Suprapubic skin (tissue), 4 donors: ENCODE measurements around the gene MED29. TPM values are rescaled to one million over a fixed set of nuclear protein-coding genes. Genes with fewer than 3 reads are reported as not detected.
A peak's percentile ranks its signal among the peaks of the same experiment; 100 is the strongest.

Experiments used
- DNase-seq, 2 donors: peaks; one replicate each; pipeline ENCODE4 v3.0.0-alpha.2; 2019; ENCODE audit warnings: low spot score in 2 of 2
- H3K27ac ChIP-seq: fragments of 200-600 bp; sonication (generic); one replicate; pipeline ENCODE4 v1.5.1; 2019
- H3K27me3 ChIP-seq: fragments of 200-600 bp; sonication (generic); one replicate; pipeline ENCODE4 v1.5.1; 2019
- H3K36me3 ChIP-seq: fragments of 200-600 bp; sonication (generic); one replicate; pipeline ENCODE4 v1.5.1; 2019
- H3K4me1 ChIP-seq: fragments of 200-600 bp; sonication (generic); one replicate; pipeline ENCODE4 v1.5.1; 2019
- H3K4me3 ChIP-seq: fragments of 200-600 bp; sonication (generic); one replicate; pipeline ENCODE4 v1.5.1; 2019; ENCODE audit warnings: mild to moderate bottlenecking
- H3K9me3 ChIP-seq: fragments of 200-600 bp; sonication (generic); one replicate; pipeline ENCODE4 v1.5.1; 2019
- EP300 ChIP-seq: sonication (generic); formaldehyde crosslinking; IDR thresholded peaks from one replicate; pipeline ENCODE4 v1.6.1; 2017; ENCODE audit warnings: antibody characterized with exemption
- POLR2A ChIP-seq, 2 donors: fragments of 450-650 bp; IDR thresholded peaks; one replicate each; pipeline ENCODE4 v1.6.1; 2017; ENCODE audit warnings: antibody characterized with exemption in 2 of 2, mild to moderate bottlenecking in 2 of 2, moderate library complexity in 2 of 2
- POLR2AphosphoS5 ChIP-seq, 3 donors: sonication (generic); formaldehyde crosslinking; IDR thresholded peaks; one replicate each; pipeline ENCODE4 v1.6.1; 2017; ENCODE audit warnings: antibody characterized with exemption in 3 of 3
- WGBS: methylation state at CpG from one replicate; pipeline ENCODE4 v1.1.5; 2018; 5-methylcytosine and 5-hydroxymethylcytosine counted together
- total RNA-seq, 4 donors: library from RNA; depleted of rRNA; stranded (reverse); fragments of >200 nt; gene quantifications; one replicate each; pipeline ENCODE4 v1.1.0, GENCODE V29; 2016
- TF ChIP-seq, protein P1 (sequence below), 2 donors: fragments of 200-600 bp in 1 of 2; fragments of 450-650 bp in 1 of 2; sonication (generic) in 1 of 2; IDR thresholded peaks; one replicate each; pipeline ENCODE4 v1.5.1; 2016 to 2019; ENCODE audit warnings: antibody characterized with exemption in 2 of 2, mild to moderate bottlenecking in 1 of 2, moderate library complexity in 1 of 2

MED29 gene
- total RNA-seq, 4 donors from 2014 or later = 36.3 to 57.8 (median 48.0) TPM

GRCh38 chr19:39444598-39445195 is 53.5 kb downstream of the MED29 start:
- Histone ChIP-seq H3K36me3 (peaks cover 4% of the 10 kb centered on the region), H3K27me3 (no peaks in the 10 kb centered on the region), H3K27ac (peak overlapping the region; percentile 95), H3K9me3 (no peaks in the 10 kb centered on the region), H3K4me3 (peak overlapping the region; percentile 86), H3K4me1 (peaks cover 43% of the 10 kb centered on the region)
- no peak for DNase-seq
- WGBS = 5% methylated on average over 17 of the region's 17 CpGs
- TF ChIP-seq POLR2A (IDR thresholded peaks at IDR 0.05) (no peak), EP300 (no peak), POLR2AphosphoS5 (IDR thresholded peaks at IDR 0.05) (no peak)
- TF ChIP-seq, protein P1, sequence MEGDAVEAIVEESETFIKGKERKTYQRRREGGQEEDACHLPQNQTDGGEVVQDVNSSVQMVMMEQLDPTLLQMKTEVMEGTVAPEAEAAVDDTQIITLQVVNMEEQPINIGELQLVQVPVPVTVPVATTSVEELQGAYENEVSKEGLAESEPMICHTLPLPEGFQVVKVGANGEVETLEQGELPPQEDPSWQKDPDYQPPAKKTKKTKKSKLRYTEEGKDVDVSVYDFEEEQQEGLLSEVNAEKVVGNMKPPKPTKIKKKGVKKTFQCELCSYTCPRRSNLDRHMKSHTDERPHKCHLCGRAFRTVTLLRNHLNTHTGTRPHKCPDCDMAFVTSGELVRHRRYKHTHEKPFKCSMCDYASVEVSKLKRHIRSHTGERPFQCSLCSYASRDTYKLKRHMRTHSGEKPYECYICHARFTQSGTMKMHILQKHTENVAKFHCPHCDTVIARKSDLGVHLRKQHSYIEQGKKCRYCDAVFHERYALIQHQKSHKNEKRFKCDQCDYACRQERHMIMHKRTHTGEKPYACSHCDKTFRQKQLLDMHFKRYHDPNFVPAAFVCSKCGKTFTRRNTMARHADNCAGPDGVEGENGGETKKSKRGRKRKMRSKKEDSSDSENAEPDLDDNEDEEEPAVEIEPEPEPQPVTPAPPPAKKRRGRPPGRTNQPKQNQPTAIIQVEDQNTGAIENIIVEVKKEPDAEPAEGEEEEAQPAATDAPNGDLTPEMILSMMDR (IDR thresholded peaks at IDR 0.05) = no peak

- H3K4me1 ChIP-seq = peaks cover 42% of the 10 kb centered on the region
- peak within 1 kb of the TSS; percentile 95 for H3K27ac ChIP-seq
- H3K36me3 ChIP-seq = peaks cover 4% of the 10 kb centered on the region
- H3K27me3 ChIP-seq = no peaks in the 10 kb centered on the region
- peak within 1 kb of the TSS; percentile 86 for H3K4me3 ChIP-seq
- under 1% methylated on average over 39 of the region's 68 CpGs for WGBS
- DNase-seq = peak; percentile 98 to 100
- H3K9me3 ChIP-seq = no peaks in the 10 kb centered on the region
- TF ChIP-seq POLR2A (IDR thresholded peaks at IDR 0.05) (peak in 1 of 2 donors; percentile 95), POLR2AphosphoS5 (IDR thresholded peaks at IDR 0.05) (peak; percentile 79 to 97 (median 80)), EP300 (no peak)
Measured at GRCh38 chr19:39445196-39446111, 54.3 kb downstream of the MED29 start, which contains the start of gene SUPT5H. TSS of gene SUPT5H (plus strand) at chr19:39445582. CDS start at chr19:39445891, 309 bp downstream.

- no peaks in the 10 kb centered on the region for H3K27me3 ChIP-seq
Measured at GRCh38 chr19:39446365-39447084, 55.3 kb downstream of the MED29 start.

DNA sequence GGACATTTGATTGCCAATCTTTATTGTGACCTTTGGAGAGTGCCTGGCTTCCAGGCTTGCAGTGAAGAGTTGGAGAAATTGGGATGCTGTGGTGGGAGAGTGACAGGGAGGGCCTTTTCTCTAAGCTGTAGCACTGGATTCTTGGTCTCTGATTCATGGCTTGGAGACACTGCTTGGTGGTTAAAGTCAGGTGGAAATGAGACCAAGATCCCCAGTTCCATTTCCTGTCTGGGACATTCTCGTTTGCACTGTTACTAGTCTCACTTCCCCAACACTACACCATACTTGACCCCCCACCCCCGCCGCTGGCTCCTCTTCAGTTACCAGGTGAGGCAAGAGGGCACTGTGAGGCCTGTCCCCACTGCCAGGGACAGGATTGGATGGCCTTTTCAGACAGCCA is 57.1 kb downstream of the MED29 start:
- no peak overlapping the region for H3K27ac ChIP-seq
- peaks cover 42% of the 10 kb centered on the region for H3K4me1 ChIP-seq
- H3K4me3 ChIP-seq = no peak overlapping the region
- WGBS = 69% methylated on average over 3 of the region's 3 CpGs
- TF ChIP-seq, protein P1 (IDR thresholded peaks at IDR 0.05) = no peak
- TF ChIP-seq POLR2A (IDR thresholded peaks at IDR 0.05) (no peak), EP300 (no peak), POLR2AphosphoS5 (IDR thresholded peaks at IDR 0.05) (no peak)
- DNase-seq = no peak
- H3K9me3 ChIP-seq = no peaks in the 10 kb centered on the region
- H3K36me3 ChIP-seq = peaks cover 10% of the 10 kb centered on the region
- no peaks in the 10 kb centered on the region for H3K27me3 ChIP-seq

More at GRCh38 chr19:39446365-39447084, 55.3 kb downstream of the MED29 start:
- peak overlapping the region; percentile 86 for H3K4me3 ChIP-seq
- WGBS = 86% methylated on average over 16 of the region's 16 CpGs
- peaks cover 4% of the 10 kb centered on the region for H3K36me3 ChIP-seq
- peaks cover 42% of the 10 kb centered on the region for H3K4me1 ChIP-seq
- no peak for TF ChIP-seq EP300
- TF ChIP-seq, protein P1 (IDR thresholded peaks at IDR 0.05) = no peak
- TF ChIP-seq POLR2AphosphoS5 (IDR thresholded peaks at IDR 0.05) = no peak
- TF ChIP-seq POLR2A (IDR thresholded peaks at IDR 0.05) = no peak
- H3K27ac ChIP-seq = no peak overlapping the region
- no peaks in the 10 kb centered on the region for H3K9me3 ChIP-seq
- no peak for DNase-seq

DNA sequence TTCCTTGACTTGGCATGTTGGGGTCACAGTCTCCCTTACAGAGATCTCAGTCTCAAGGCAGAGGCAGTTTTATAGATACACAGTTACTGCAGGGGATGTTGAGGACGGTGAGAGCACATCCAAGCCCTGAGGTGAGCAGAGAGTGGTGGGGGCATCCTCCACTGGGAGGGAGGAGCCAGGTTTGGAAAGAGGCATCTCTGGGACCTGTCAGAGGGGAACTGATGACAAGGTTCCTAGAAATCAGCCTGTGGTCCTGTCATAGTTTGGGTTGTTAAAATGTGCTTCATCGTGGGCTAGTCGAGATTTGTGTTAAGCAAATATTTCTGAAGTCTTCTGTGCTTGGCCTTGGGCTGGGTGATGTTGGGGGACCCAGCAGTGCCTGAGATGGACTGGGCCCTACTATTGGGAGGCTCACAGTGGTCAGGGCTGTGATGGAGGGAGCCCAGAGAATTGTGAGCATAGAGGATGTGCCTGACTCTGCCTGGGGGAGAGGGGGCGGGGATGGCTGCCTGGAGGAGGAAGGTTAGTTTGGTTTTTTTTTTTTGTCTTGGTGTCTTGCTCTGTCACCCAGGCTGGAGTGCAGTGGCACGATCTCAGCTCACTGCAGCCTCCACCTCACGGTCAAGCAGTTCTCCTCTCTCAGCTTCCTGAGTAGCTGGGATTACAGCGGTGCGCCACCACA is 58.1 kb downstream of the MED29 start:
- H3K27me3 ChIP-seq = no peaks in the 10 kb centered on the region
- peaks cover 40% of the 10 kb centered on the region for H3K4me1 ChIP-seq

More for the DNA sequence above, 58.1 kb downstream of the MED29 start:
- no peak for DNase-seq
- Histone ChIP-seq H3K27ac (no peak overlapping the region), H3K4me3 (no peak overlapping the region), H3K9me3 (no peaks in the 10 kb centered on the region), H3K36me3 (peaks cover 20% of the 10 kb centered on the region)
- TF ChIP-seq POLR2AphosphoS5 (IDR thresholded peaks at IDR 0.05) (no peak), EP300 (no peak), POLR2A (IDR thresholded peaks at IDR 0.05) (no peak)
- TF ChIP-seq, protein P1 (IDR thresholded peaks at IDR 0.05) = no peak
- WGBS = 67% methylated on average over 8 of the region's 8 CpGs
